Stimulated activated CD8-positive, alpha-beta memory T cell treated with anti-CD3 and anti-CD28 coated beads, Interleukin-4, amount 100 ng/mL, for 1 hour (primary cell): ENCODE measurements around the gene DNAJB5.
A peak's percentile ranks its signal among the peaks of the same experiment; 100 is the strongest.
"Not testable (repeated sequence)": the region's sequence is repeated elsewhere in the genome, so short reads cannot be mapped to it uniquely, and the experiment has no call there.

Source experiments
- DNase-seq, 2 donors: peaks; one replicate each; pipeline ENCODE4 v3.0.0-alpha.2; 2020; ENCODE audit warnings: low read depth in 2 of 2, low spot score in 1 of 2

Gene DNAJB5

GRCh38 chr9:34989003-34989945 lies at the start of gene DNAJB5:
Gene DNAJB5, plus strand, starts transcription at chr9:34989745. Its CDS starts 886 bp downstream, at chr9:34990631.
- DNase-seq = peak; percentile 86 to 94

- not testable (repeated sequence) for DNase-seq
Observed at GRCh38 chr9:34939989-34940388, 49.6 kb upstream of the DNAJB5 start.

- DNase-seq = no peak
Observed at GRCh38 chr9:34948451-34948850, 41.1 kb upstream of the DNAJB5 start.

GRCh38 chr9:34954225-34954624 lies 35.3 kb upstream of the DNAJB5 start:
- no peak for DNase-seq

- not testable (repeated sequence) for DNase-seq
Observed at GRCh38 chr9:34956066-34956465, 33.5 kb upstream of the DNAJB5 start.

- DNase-seq = no peak
Observed at GRCh38 chr9:34956648-34957047, 32.9 kb upstream of the DNAJB5 start.

- no peak for DNase-seq
Observed at GRCh38 chr9:34957492-34958410, 31.8 kb upstream of the DNAJB5 start, which contains the start of gene PHF24. Gene PHF24, plus strand, starts transcription at chr9:34958285. Its CDS starts 13,014 bp downstream, at chr9:34971299.

GRCh38 chr9:34958411-34958982 lies 31.0 kb upstream of the DNAJB5 start:
- DNase-seq = no peak

- no peak for DNase-seq
Observed at GRCh38 chr9:34959461-34959860, 30.1 kb upstream of the DNAJB5 start.

GRCh38 chr9:34961574-34962490 lies 27.7 kb upstream of the DNAJB5 start:
- DNase-seq = no peak

GRCh38 chr9:34962546-34962945 lies 27.0 kb upstream of the DNAJB5 start:
- no peak for DNase-seq

GRCh38 chr9:34963552-34963951 lies 26.0 kb upstream of the DNAJB5 start:
- no peak for DNase-seq

GRCh38 chr9:34964458-34964857 lies 25.1 kb upstream of the DNAJB5 start:
- no peak for DNase-seq

GRCh38 chr9:34971146-34971811 lies 18.3 kb upstream of the DNAJB5 start:
- no peak for DNase-seq

- no peak for DNase-seq
Observed at GRCh38 chr9:34974664-34975063, 14.9 kb upstream of the DNAJB5 start.

- DNase-seq = no peak
Observed at GRCh38 chr9:34976441-34976840, 13.1 kb upstream of the DNAJB5 start.

- no peak for DNase-seq
Observed at GRCh38 chr9:34976992-34977391, 12.6 kb upstream of the DNAJB5 start.

GRCh38 chr9:34980181-34980761 lies 9.3 kb upstream of the DNAJB5 start:
- no peak for DNase-seq

- no peak for DNase-seq
Observed at GRCh38 chr9:34982361-34982760, 7.2 kb upstream of the DNAJB5 start.
